ENCODE data around the gene EXOC4.
"Not testable (repeated sequence)": the region's sequence is repeated elsewhere in the genome, so short reads cannot be mapped to it uniquely, and the experiment has no call there.

Gene EXOC4

GRCh38 chr7:133861876-133862275 is 609.0 kb downstream of the EXOC4 start:
- DNase-seq = no peak

DNA sequence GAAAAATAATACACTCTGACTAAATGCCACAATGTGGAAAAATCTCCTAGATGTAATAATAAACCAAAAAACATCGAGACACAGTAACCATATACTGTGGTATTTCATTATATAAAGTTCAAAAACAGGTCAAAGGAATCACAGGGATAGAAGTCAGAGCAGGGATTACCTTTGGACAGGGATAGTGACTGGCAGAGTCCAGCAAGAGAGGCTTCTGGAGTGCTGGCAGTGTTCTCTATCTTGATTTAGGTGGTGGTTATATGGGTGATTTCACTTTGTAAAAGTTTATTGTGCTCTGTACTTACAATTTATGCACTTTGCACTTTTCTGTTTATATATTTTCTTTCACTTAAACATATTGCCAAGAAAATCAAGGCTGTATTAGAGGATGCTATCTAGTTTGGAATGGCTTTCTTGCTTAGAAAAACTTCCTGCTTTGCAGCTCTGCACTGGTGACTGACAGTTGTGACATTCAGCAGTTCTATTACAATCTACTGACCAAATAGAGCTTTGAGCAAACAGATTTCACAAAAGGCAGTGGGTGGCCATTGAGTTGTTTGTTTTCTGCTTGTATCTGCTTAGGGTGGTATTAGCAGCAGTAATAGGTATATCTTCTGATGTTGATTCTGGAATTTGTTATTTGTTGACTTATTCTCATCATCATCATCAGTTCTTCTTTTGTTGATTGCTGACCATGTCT is 610.6 kb downstream of the EXOC4 start:
- no peak for DNase-seq

DNA sequence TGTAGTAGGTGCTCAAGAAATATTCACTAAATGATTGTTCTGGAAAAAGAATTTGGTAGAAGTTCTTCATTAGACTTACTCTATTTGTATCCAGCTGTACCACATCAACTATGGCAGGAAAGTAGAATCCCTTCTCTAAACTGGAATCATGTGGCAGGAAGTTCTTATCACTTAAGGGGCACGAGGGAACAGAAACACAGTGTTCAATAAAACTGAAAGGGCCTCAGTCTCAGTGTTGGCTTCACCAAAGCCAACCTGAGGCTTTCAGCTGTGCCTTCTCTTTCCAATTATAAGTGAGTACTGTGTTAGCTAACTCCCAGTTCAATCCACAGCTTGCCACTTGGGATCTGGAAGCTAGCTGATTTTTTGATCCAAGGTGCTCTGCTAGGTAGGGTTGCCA is 616.7 kb downstream of the EXOC4 start:
- no peak for DNase-seq

DNA sequence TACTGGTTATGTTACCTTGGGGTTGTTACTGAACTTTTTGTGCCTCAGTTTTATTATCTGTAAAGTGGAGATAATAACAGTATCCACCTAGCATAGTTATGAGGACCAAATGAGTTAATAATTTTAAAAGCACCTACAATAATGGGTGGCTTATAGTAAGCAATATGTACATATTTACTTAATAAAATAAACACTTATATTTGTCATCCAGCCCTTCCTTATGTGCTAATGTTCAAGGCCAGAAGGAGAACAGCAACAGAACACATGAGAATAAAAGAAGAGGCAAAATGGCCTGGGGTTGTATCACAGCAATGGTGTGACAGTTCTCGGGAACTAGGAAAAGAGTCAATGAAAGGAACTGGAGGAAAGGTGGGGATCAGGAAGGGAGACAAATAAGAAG is 618.9 kb downstream of the EXOC4 start:
- DNase-seq = no peak

- no peak for DNase-seq
Observed at GRCh38 chr7:133873187-133873586, 620.3 kb downstream of the EXOC4 start.

- DNase-seq = no peak
Observed at GRCh38 chr7:133873631-133874030, 620.8 kb downstream of the EXOC4 start.

GRCh38 chr7:133883591-133883990 is 630.7 kb downstream of the EXOC4 start:
- DNase-seq = no peak

DNA sequence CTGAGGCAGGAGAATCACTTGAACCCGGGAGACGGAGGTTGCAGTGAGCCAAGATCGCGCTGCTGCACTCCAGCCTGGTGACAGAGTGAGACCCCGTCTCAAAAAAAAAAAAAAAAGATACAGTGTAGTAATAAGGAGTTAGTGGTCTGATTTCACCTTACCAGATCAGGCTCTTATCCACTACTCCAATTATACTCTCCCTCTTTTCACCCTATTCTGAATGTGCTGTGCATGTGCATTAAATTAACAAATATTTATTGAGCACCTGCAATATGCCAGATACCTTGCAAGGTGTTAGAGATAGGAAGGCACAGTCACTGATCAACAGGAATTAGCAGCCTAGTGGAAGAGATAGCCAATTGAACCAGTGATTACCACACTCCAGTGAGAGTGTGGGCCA is 632.3 kb downstream of the EXOC4 start:
- DNase-seq = no peak

DNA sequence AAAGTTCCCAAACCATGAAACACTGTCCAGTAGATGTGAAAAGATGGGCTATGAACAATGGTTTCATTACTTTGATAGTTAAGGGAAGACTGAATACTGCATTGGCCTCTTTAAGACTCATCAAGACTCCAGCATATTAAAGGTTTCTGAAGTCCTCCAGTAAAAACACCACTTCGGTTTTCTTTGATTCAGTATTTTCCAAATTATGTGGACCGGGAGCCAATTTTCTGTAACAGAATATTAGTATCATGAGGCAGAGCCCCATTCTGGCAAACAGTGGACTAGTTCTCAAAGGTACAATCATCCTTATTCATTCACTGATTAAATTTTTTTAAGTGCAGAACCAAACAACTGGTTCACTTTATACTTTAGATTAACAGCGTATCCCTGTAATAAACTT is 633.2 kb downstream of the EXOC4 start:
- DNase-seq = no peak

GRCh38 chr7:133886797-133887196 is 633.9 kb downstream of the EXOC4 start:
- DNase-seq = no peak

GRCh38 chr7:133887459-133887858 is 634.6 kb downstream of the EXOC4 start:
- no peak for DNase-seq

GRCh38 chr7:133888061-133888930 is 635.4 kb downstream of the EXOC4 start:
- no peak for DNase-seq

GRCh38 chr7:133904776-133905175 is 651.9 kb downstream of the EXOC4 start:
- no peak for DNase-seq

DNA sequence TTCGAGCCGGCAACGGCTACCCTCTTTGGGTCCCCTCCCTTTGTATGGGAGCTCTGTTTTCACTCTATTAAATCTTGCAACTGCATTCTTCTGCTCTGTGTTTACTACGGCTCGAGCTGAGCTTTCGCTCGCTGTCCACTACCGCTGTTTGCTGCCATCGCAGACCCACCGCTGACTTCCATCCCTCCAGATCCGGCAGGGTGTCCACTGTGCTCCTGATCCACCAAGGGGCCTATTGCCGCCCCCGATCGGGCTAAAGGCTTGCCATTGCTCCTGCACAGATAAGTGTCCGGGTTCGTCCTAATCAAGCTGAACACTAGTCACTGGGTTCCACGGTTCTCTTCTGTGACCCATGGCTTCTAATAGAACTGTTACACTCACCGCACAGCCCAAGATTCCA is 653.7 kb downstream of the EXOC4 start:
- DNase-seq = not testable (repeated sequence)

GRCh38 chr7:133910761-133911160 is 657.9 kb downstream of the EXOC4 start:
- no peak for DNase-seq

- no peak for DNase-seq
Observed at GRCh38 chr7:133911724-133912123, 658.8 kb downstream of the EXOC4 start.

- DNase-seq = no peak
Observed at GRCh38 chr7:133912916-133913697, 660.2 kb downstream of the EXOC4 start.

DNA sequence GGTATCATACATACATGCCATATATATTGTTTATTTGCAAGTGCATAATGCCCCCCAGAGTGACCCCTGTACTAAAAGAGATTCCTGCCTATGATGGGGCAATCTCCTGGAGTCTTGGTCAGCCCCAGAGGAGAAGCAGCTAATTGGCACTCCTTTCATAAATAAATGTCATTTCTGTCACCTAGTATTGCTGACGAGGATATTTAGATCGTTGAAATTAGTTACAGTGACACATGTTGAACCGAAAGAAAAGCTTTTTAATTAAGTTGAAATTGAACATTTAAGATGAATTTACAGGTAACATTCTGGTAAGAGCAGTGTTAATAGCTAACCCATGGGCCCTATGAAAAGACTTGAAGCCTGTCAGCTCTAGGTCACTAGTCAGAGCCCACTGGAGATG is 663.7 kb downstream of the EXOC4 start:
- no peak for DNase-seq

DNA sequence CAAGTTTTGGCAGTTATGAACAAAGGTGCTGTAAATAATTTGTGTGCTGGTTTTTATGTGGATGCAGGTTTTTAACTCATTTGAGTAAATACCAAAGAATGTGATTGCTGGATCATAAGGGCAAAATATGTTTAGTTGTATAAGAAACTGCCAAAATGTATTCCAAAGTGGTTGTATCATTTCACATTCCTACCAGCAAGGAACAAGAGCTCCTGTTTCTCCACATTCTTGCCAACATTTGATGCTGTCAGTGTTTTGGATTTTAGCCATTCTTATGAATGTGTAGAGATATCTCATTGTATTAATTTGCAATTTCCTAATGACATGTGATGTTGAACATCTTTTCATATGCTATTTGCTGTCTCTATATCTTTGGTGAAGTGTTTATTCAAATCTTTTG is 666.9 kb downstream of the EXOC4 start:
- no peak for DNase-seq

DNA sequence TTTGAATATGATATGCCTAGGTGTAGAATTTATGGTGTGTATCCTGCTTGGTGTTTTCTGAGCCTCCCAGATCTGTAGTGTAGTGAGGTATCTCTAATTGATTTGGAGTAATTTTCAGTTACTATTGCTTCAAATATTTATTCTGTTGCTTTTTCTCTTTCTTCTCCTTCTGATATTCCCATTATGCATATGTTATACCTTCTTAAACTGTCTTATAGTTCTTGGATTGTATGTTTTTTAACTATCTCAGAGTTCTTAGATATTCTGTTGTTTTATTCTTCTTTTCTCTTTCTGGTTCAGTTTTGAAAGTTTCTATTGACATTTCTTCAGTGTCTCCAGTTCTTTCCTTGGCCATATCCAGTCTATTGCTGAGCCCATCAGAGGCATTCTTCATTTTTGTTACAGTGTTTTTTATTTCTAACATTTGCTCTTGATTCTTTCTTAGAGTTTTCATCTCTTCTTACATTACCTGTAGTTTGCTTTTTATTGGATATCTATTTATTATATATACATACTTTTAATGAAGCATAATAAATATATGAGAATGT is 668.8 kb downstream of the EXOC4 start:
- DNase-seq = no peak

DNA sequence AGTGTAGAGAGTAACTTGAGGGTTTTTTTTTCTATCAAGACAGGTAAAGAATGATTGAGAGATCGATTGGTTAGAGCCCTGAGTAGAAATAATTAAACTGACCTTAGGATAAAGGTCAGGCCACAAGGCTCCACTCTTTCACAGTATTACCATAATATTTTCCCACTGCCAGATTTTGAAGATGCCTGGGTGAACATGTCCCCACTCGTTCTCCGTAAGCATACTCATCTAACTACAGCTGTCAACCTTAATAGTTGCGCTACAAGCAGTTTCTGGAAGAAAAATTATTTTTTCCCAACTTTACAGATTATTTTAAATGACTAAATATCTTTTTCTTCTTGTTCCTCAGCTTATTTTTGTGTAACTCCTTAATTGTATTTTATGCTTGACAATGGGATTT is 671.1 kb downstream of the EXOC4 start:
- no peak for DNase-seq

DNA sequence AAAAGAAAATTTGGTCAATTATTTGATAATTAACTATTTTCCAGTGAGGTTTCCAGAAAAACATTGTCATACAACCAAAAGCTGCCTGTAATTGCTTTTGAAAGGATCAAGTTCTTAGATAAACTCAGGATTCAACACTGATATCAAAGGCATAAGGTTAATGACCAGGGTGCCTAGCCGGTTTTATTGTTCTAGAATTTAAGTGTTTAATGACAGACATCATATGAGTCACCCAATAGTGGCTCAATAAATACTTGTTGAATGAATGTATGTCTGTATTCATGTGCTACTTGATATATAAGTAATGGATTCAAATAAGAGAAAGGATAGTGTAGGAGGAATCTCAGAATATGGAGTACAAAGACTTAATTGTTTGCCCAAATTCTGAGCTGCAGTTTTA is 678.2 kb downstream of the EXOC4 start:
- no peak for DNase-seq
